Type B pancreatic cell (in vitro differentiated cells): ENCODE results near the gene WDFY4. TPM values are rescaled to one million over a fixed set of nuclear protein-coding genes. Genes with fewer than 3 reads are reported as not detected.
"Not testable (repeated sequence)": the region's sequence is repeated elsewhere in the genome, so short reads cannot be mapped to it uniquely, and the experiment has no call there.

Experiments used
- DNase-seq: peaks from one replicate; pipeline ENCODE4 v3.0.0; 2021; ENCODE audit warnings: mixed read lengths; ENCODE audit not compliant: unreplicated experiment; ENCODE audit errors: extremely low spot score
- H3K27ac Mint-ChIP-seq: 2 replicates; pipeline ENCODE4 v1.8.0; 2021; ENCODE audit warnings: mild to moderate bottlenecking, mixed read lengths
- H3K27me3 Mint-ChIP-seq: 2 replicates; pipeline ENCODE4 v1.8.0; 2021; ENCODE audit warnings: mixed read lengths
- H3K36me3 Mint-ChIP-seq: 2 replicates; pipeline ENCODE4 v1.8.0; 2021; ENCODE audit warnings: mixed read lengths
- H3K4me1 Mint-ChIP-seq: one replicate; pipeline ENCODE4 v1.8.0; 2021; ENCODE audit warnings: mixed read lengths; ENCODE audit not compliant: unreplicated experiment
- H3K4me3 Mint-ChIP-seq: 2 replicates; pipeline ENCODE4 v1.8.0; 2021; ENCODE audit warnings: mild to moderate bottlenecking, mixed read lengths
- H3K9me3 Mint-ChIP-seq: 2 replicates; pipeline ENCODE4 v1.8.0; 2021; ENCODE audit warnings: mixed read lengths
- CTCF ChIP-seq: fragments of 200-600 bp; sonication (generic); conservative IDR thresholded peaks from 2 replicates; pipeline ENCODE4 v1.5.0; 2021; ENCODE audit warnings: antibody characterized with exemption, mild to moderate bottlenecking
- total RNA-seq: library from RNA; stranded (reverse); gene quantifications from 2 replicates; pipeline ENCODE4 v1.2.1, GENCODE V29; 2021; ENCODE audit warnings: low replicate concordance

The WDFY4 gene
- total RNA-seq, 1 donor from 2014 or later, result 0.05 TPM

- Mint-ChIP-seq H3K4me1 (no peaks in the 10 kb centered on the region), H3K27ac (no peak overlapping the region)
Measured at GRCh38 chr10:48638158-48638557, 46.5 kb upstream of the WDFY4 start.

GRCh38 chr10:48638739-48639527 lies 45.7 kb upstream of the WDFY4 start:
- DNase-seq, result no peak
- Mint-ChIP-seq H3K4me3 (no peak overlapping the region), H3K36me3 (no peaks in the 10 kb centered on the region), H3K27ac (no peak overlapping the region), H3K27me3 (peaks cover 3% of the 10 kb centered on the region), H3K4me1 (no peaks in the 10 kb centered on the region), H3K9me3 (no peaks in the 10 kb centered on the region)
- no peak for TF ChIP-seq CTCF

More at GRCh38 chr10:48638158-48638557, 46.5 kb upstream of the WDFY4 start:
- Mint-ChIP-seq H3K36me3 (no peaks in the 10 kb centered on the region), H3K27me3 (peaks cover 3% of the 10 kb centered on the region), H3K4me3 (no peak overlapping the region), H3K9me3 (no peaks in the 10 kb centered on the region)
- no peak for TF ChIP-seq CTCF
- no peak for DNase-seq

GRCh38 chr10:48639632-48640031 lies 45.0 kb upstream of the WDFY4 start:
- no peak for DNase-seq
- H3K27me3 Mint-ChIP-seq, result peaks cover 3% of the 10 kb centered on the region
- no peak for TF ChIP-seq CTCF
- H3K36me3 Mint-ChIP-seq, result no peaks in the 10 kb centered on the region
- H3K27ac Mint-ChIP-seq, result no peak overlapping the region
- H3K4me1 Mint-ChIP-seq, result no peaks in the 10 kb centered on the region
- H3K9me3 Mint-ChIP-seq, result no peaks in the 10 kb centered on the region
- H3K4me3 Mint-ChIP-seq, result no peak overlapping the region

GRCh38 chr10:48640326-48640725 lies 44.3 kb upstream of the WDFY4 start:
- H3K9me3 Mint-ChIP-seq, result no peaks in the 10 kb centered on the region
- no peak for DNase-seq
- H3K4me3 Mint-ChIP-seq, result no peak overlapping the region

GRCh38 chr10:48641099-48641690 lies 43.5 kb upstream of the WDFY4 start:
- H3K27me3 Mint-ChIP-seq, H3K4me1 Mint-ChIP-seq, DNase-seq, H3K9me3 Mint-ChIP-seq, H3K27ac Mint-ChIP-seq, H3K36me3 Mint-ChIP-seq, H3K4me3 Mint-ChIP-seq: not testable (repeated sequence)

More at GRCh38 chr10:48640326-48640725, 44.3 kb upstream of the WDFY4 start:
- Mint-ChIP-seq H3K4me1 (no peaks in the 10 kb centered on the region), H3K36me3 (no peaks in the 10 kb centered on the region), H3K27me3 (peaks cover 3% of the 10 kb centered on the region), H3K27ac (no peak overlapping the region)
- no peak for TF ChIP-seq CTCF

- H3K4me3 Mint-ChIP-seq, result no peak overlapping the region
- no peak overlapping the region for H3K27ac Mint-ChIP-seq
- H3K4me1 Mint-ChIP-seq, result no peaks in the 10 kb centered on the region
- no peak for DNase-seq
- H3K36me3 Mint-ChIP-seq, result no peaks in the 10 kb centered on the region
- no peaks in the 10 kb centered on the region for H3K9me3 Mint-ChIP-seq
- peaks cover 23% of the 10 kb centered on the region for H3K27me3 Mint-ChIP-seq
- TF ChIP-seq CTCF, result no peak
Measured at GRCh38 chr10:48645600-48645999, 39.1 kb upstream of the WDFY4 start.

GRCh38 chr10:48647073-48647472 lies 37.6 kb upstream of the WDFY4 start:
- DNase-seq, H3K27ac Mint-ChIP-seq, H3K4me3 Mint-ChIP-seq, H3K36me3 Mint-ChIP-seq, H3K4me1 Mint-ChIP-seq, H3K9me3 Mint-ChIP-seq: not testable (repeated sequence)
- H3K27me3 Mint-ChIP-seq, result peaks cover 35% of the 10 kb centered on the region
